Measurements from ENCODE around the gene RBM17. TPM values are rescaled to one million over a fixed set of nuclear protein-coding genes. Genes with fewer than 3 reads are reported as not detected.

The RBM17 gene
- total RNA-seq, 6 experiments from 2014 or later = 11.9 to 40.6 (median 28.1) TPM

- TF ChIP-seq CTCF (IDR thresholded peaks at IDR 0.05) = no peak
- TF ChIP-seq POLR2A (IDR thresholded peaks at IDR 0.05) = no peak
- DNase-seq = peak; percentile 38 to 63 (median 52)
Observed at GRCh38 chr10:6089334-6090219, 743 bp downstream of the RBM17 start.

DNA sequence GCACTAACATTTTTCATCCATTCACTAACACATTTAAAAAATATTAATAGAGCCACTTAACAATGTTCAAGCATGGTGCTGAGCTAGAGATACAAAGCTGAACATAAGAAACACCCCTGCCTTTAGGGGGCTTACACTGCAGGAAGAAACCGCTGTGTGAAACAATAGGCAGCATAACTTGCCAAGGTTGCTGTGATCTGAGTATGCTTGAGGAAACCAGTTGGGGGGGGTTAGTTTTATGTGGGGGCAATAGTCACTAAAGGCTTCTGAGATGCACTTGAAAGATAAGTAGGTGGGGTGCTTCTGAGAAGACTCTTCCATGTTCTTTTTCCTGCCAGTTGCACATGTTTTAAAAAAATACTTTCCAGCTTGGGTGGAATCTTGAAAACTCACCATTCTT is 2.8 kb downstream of the RBM17 start:
- TF ChIP-seq POLR2A (IDR thresholded peaks at IDR 0.05) (no peak), CTCF (IDR thresholded peaks at IDR 0.05) (no peak)
- Histone ChIP-seq H3K27ac (no peak overlapping the region), H3K9me3 (no peaks in the 10 kb centered on the region), H3K4me3 (no peak overlapping the region), H3K27me3 (no peaks in the 10 kb centered on the region), H3K36me3 (no peaks in the 10 kb centered on the region), H3K4me1 (peaks cover 0 to 16% (median 4%) of the 10 kb centered on the region in 4 donors)
- intact Hi-C loops (cut with DNase I) = no loop called here
- no peak for DNase-seq
- ATAC-seq = no peak
- 44% methylated on average over 1 of the region's 1 CpG for WGBS (ENCODE audit: insufficient coverage, low coverage, low lambda C conversion rate, missing lambda C conversion rate)

More at GRCh38 chr10:6089334-6090219, 743 bp downstream of the RBM17 start:
- intact Hi-C loops (cut with DNase I) = loop anchor here in 1 of 2 donors (10.0 kb wide), 1 partner anchor 85 kb away; no protein-coding TSS in a partner anchor
- no peaks in the 10 kb centered on the region for H3K27me3 ChIP-seq
- peak overlapping the region; percentile 81 to 90 (median 87) for H3K4me3 ChIP-seq
- H3K27ac ChIP-seq = peak overlapping the region; percentile 77 to 88 (median 87)
- H3K4me1 ChIP-seq = peaks cover 0 to 11% (median 4%) of the 10 kb centered on the region in 4 donors
- under 1% methylated on average over 37 of the region's 53 CpGs for WGBS (ENCODE audit: insufficient coverage, low coverage, low lambda C conversion rate, missing lambda C conversion rate)
- peak; percentile 1 to 12 (median 8) for ATAC-seq
- no peaks in the 10 kb centered on the region for H3K9me3 ChIP-seq
- no peaks in the 10 kb centered on the region for H3K36me3 ChIP-seq

DNA sequence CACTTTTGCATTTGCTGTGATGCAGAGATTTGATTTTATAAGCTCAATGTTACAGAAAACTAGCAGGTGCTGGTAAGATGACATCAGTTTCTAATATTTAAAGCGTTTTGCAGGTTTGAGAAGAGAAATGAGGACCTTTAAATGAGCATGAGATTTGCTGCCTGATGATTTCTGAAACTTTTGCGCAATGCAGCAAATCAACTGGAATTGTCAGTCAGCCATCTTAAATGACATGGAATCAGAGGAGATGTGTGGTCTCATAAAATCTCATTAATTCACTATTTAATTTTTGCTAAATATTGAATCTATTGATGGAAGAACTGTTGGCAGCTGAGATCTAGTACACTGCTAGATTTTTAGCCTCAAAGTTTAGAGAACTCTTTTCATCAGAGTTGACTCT is 3.9 kb downstream of the RBM17 start:
- TF ChIP-seq CTCF (IDR thresholded peaks at IDR 0.05) (no peak), POLR2A (IDR thresholded peaks at IDR 0.05) (no peak)
- Histone ChIP-seq H3K9me3 (no peaks in the 10 kb centered on the region), H3K27ac (no peak overlapping the region), H3K4me1 (peaks cover 0 to 16% (median 4%) of the 10 kb centered on the region in 4 donors), H3K36me3 (peaks cover 0 to 8% (median 4%) of the 10 kb centered on the region in 4 donors), H3K4me3 (no peak overlapping the region), H3K27me3 (no peaks in the 10 kb centered on the region)
- intact Hi-C loops (cut with DNase I) = no loop called here
- ATAC-seq (no peak), DNase-seq (no peak)
- 83% methylated on average over 2 of the region's 2 CpGs for WGBS (ENCODE audit: insufficient coverage, low coverage, low lambda C conversion rate, missing lambda C conversion rate)

GRCh38 chr10:6095810-6096570 is 7.2 kb downstream of the RBM17 start:
- Histone ChIP-seq H3K36me3 (peaks cover 0 to 16% (median 5%) of the 10 kb centered on the region in 4 donors), H3K27me3 (no peaks in the 10 kb centered on the region), H3K9me3 (no peaks in the 10 kb centered on the region), H3K4me3 (no peak overlapping the region), H3K27ac (no peak overlapping the region), H3K4me1 (peaks cover 0 to 9% (median 3%) of the 10 kb centered on the region in 4 donors)
- intact Hi-C loops (cut with DNase I) = no loop called here
- ATAC-seq (no peak), DNase-seq (no peak)
- 91% methylated on average over 8 of the region's 12 CpGs for WGBS (ENCODE audit: insufficient coverage, low coverage, low lambda C conversion rate, missing lambda C conversion rate)
- TF ChIP-seq CTCF (IDR thresholded peaks at IDR 0.05) (no peak), POLR2A (IDR thresholded peaks at IDR 0.05) (no peak)
